PC-3 (cell line): ENCODE data around the gene DCHS2. TPM values are rescaled to one million over a fixed set of nuclear protein-coding genes. Genes with fewer than 3 reads are reported as not detected.

Experiments
- ATAC-seq: fragments of 200-7000 bp; cut with Tn5 transposase; 2 replicates; pipeline ENCODE4 v1.9.1; 2020; ENCODE audit warnings: mild to moderate bottlenecking, moderate library complexity
- BruUV-seq: library from RNA; stranded (reverse); fragments of 400-500 nt; replicated peaks from 2 replicates; lab custom pipeline; 2021; lab: Mats Ljungman, UMichigan
- CTCF ChIA-PET: fragments of 300-600 bp; sonication (Branson Sonifier 250); formaldehyde crosslinking; loops from one replicate; lab custom pipeline; 2022; ENCODE audit warnings: antibody characterized with exemption; lab: Charles Lee
- POLR2A ChIA-PET: fragments of 300-600 bp; sonication (Branson Sonifier 250); formaldehyde crosslinking; loops from one replicate; lab custom pipeline; 2022; ENCODE audit warnings: antibody characterized with exemption; ENCODE audit not compliant: unreplicated experiment; lab: Charles Lee
- DNase-seq: peaks from one replicate; pipeline ENCODE4 v3.0.0-alpha.2; 2015
- H2AFZ ChIP-seq: fragments of 300-600 bp; sonication (generic); 2 replicates; pipeline ENCODE4 v1.6.0; 2016; ENCODE audit warnings: antibody characterized with exemption, low read length
- H3F3A ChIP-seq: fragments of 300-600 bp; sonication (generic); one replicate; pipeline ENCODE4 v1.6.0; 2017; ENCODE audit warnings: antibody characterized with exemption, low read length, control low read depth, mild to moderate bottlenecking; ENCODE audit not compliant: unreplicated experiment
- H3K27ac ChIP-seq: fragments of 300-600 bp; sonication (generic); 2 replicates; pipeline ENCODE4 v1.5.1; 2016; ENCODE audit warnings: mild to moderate bottlenecking, low read length
- H3K27me3 ChIP-seq: fragments of 300-600 bp; sonication (generic); 2 replicates; pipeline ENCODE4 v1.6.1; 2016; ENCODE audit warnings: low read length, mixed read lengths
- H3K36me3 ChIP-seq: fragments of 300-600 bp; sonication (generic); 2 replicates; pipeline ENCODE4 v1.6.1; 2016; ENCODE audit warnings: low read depth, mixed run types, low read length, mixed read lengths
- H3K4me1 ChIP-seq: fragments of 300-600 bp; sonication (generic); 2 replicates; pipeline ENCODE4 v1.5.1; 2016; ENCODE audit warnings: low read length; ENCODE audit not compliant: insufficient read depth
- H3K4me2 ChIP-seq: fragments of 300-600 bp; sonication (generic); 2 replicates; pipeline ENCODE4 v1.6.0; 2016; ENCODE audit warnings: low read length
- H3K4me3 ChIP-seq: fragments of 300-600 bp; sonication (generic); 2 replicates; pipeline ENCODE4 v1.5.1; 2016; ENCODE audit warnings: mild to moderate bottlenecking, low read length, mixed read lengths
- H3K79me2 ChIP-seq: fragments of 300-600 bp; sonication (generic); 2 replicates; pipeline ENCODE4 v1.6.1; 2017; ENCODE audit warnings: low read length, mixed read lengths
- H3K9ac ChIP-seq: fragments of 300-600 bp; sonication (generic); 2 replicates; pipeline ENCODE4 v1.6.0; 2016; ENCODE audit warnings: mild to moderate bottlenecking, low read length
- H3K9me2 ChIP-seq: fragments of 300-600 bp; sonication (generic); replicated peaks from 2 replicates; pipeline ENCODE4 v1.6.1; 2016; ENCODE audit warnings: mixed run types, low read length, mixed read lengths
- H3K9me3 ChIP-seq: fragments of 300-600 bp; sonication (generic); 2 replicates; pipeline ENCODE4 v1.6.1; 2016; ENCODE audit warnings: low read length, mixed read lengths
- H4K20me1 ChIP-seq: fragments of 300-600 bp; sonication (generic); 2 replicates; pipeline ENCODE4 v1.6.1; 2016; ENCODE audit warnings: low read length, mixed read lengths
- EZH2 ChIP-seq: fragments of 300-600 bp; sonication (generic); IDR thresholded peaks from one replicate; pipeline ENCODE4 v1.6.1; 2017; ENCODE audit warnings: antibody characterized with exemption, mild to moderate bottlenecking, low read length; ENCODE audit not compliant: unreplicated experiment
- EZH2phosphoT487 ChIP-seq: fragments of 300-600 bp; sonication (generic); IDR thresholded peaks from 2 replicates; pipeline ENCODE4 v1.6.1; 2018; ENCODE audit warnings: mild to moderate bottlenecking, antibody characterized with exemption, low read length, borderline replicate concordance
- intact Hi-C: fragments of 100-400 bp; cut with micrococcal nuclease; formaldehyde crosslinking; loops from 2 replicates; pipeline ENCODE4 v1.9.0; 2023
- total RNA-seq: library from RNA; depleted of rRNA; stranded (reverse); fragments of >200 nt; gene quantifications from 2 replicates; pipeline ENCODE4 v1.2.3, GENCODE V29; 2014
- TF ChIP-seq, protein P1 (sequence below): fragments of 300-600 bp; sonication (generic); conservative IDR thresholded peaks from 2 replicates; pipeline ENCODE4 v1.5.1; 2017; ENCODE audit warnings: antibody characterized with exemption, low read depth, mild to moderate bottlenecking, low read length

The DCHS2 gene
- total RNA-seq, 1 experiment from 2014 or later: 0.22 TPM

- TF ChIP-seq, protein P1, sequence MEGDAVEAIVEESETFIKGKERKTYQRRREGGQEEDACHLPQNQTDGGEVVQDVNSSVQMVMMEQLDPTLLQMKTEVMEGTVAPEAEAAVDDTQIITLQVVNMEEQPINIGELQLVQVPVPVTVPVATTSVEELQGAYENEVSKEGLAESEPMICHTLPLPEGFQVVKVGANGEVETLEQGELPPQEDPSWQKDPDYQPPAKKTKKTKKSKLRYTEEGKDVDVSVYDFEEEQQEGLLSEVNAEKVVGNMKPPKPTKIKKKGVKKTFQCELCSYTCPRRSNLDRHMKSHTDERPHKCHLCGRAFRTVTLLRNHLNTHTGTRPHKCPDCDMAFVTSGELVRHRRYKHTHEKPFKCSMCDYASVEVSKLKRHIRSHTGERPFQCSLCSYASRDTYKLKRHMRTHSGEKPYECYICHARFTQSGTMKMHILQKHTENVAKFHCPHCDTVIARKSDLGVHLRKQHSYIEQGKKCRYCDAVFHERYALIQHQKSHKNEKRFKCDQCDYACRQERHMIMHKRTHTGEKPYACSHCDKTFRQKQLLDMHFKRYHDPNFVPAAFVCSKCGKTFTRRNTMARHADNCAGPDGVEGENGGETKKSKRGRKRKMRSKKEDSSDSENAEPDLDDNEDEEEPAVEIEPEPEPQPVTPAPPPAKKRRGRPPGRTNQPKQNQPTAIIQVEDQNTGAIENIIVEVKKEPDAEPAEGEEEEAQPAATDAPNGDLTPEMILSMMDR: peak; percentile 26; the same call in 1 of the 2 replicates
- no peak for TF ChIP-seq EZH2
- Histone ChIP-seq H3K4me2 (no peak overlapping the region), H3K9me3 (no peaks in the 10 kb centered on the region), H3K9me2 (no peaks in the 10 kb centered on the region), H3K9ac (no peak overlapping the region), H3K4me1 (no peaks in the 10 kb centered on the region), H2AFZ (no peak overlapping the region), H3K4me3 (no peak overlapping the region), H3F3A (no peaks in the 10 kb centered on the region), H3K27ac (no peak overlapping the region), H3K27me3 (peaks cover 18% of the 10 kb centered on the region), H3K79me2 (no peaks in the 10 kb centered on the region), H3K36me3 (no peaks in the 10 kb centered on the region), H4K20me1 (no peaks in the 10 kb centered on the region)
- CTCF ChIA-PET: no interaction called here
- POLR2A ChIA-PET: no interaction called here
- no peak for DNase-seq
- ATAC-seq: no peak
- no TSS peak for BruUV-seq
- intact Hi-C loops: no loop called here
Measured at GRCh38 chr4:154348657-154349056, 142.9 kb downstream of the DCHS2 start.

- intact Hi-C loops: no loop called here
- Histone ChIP-seq H3K4me3 (no peak overlapping the region), H3K27ac (no peak overlapping the region), H3K27me3 (peaks cover 13% of the 10 kb centered on the region; the same call in 1 of the 2 replicates), H2AFZ (no peak overlapping the region), H3K4me2 (no peak overlapping the region), H3F3A (no peaks in the 10 kb centered on the region), H3K4me1 (no peaks in the 10 kb centered on the region), H3K9me3 (no peaks in the 10 kb centered on the region), H3K9me2 (no peaks in the 10 kb centered on the region), H3K9ac (no peak overlapping the region), H3K79me2 (no peaks in the 10 kb centered on the region), H3K36me3 (no peaks in the 10 kb centered on the region), H4K20me1 (no peaks in the 10 kb centered on the region)
- CTCF ChIA-PET: no interaction called here
- ATAC-seq: no peak
- DNase-seq: no peak
- TF ChIP-seq, protein P1: no peak
- TF ChIP-seq EZH2phosphoT487 (no peak), EZH2 (no peak)
- BruUV-seq: no TSS peak
- POLR2A ChIA-PET: no interaction called here
Measured at GRCh38 chr4:154345359-154345758, 146.2 kb downstream of the DCHS2 start.

DNA sequence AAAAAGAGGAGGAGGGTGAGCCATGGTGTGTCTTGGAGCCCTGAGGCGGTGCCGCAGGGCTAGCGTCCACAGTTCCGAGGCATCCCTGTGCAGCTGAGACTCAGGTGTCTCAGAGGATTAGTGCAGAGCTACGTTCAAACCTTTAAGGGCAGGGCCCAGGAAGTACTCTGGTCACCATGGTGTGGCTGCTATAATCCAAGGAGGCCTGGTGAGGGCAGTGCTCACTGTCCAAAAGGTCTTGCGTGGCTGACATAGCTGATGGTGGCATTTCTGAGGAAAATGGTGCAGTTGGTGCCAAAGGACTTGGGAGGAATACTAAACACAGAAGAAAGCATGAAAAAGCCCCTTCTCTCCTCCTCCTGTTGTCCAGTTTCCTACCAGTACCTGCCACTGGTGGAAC, 146.9 kb downstream of the DCHS2 start:
- Histone ChIP-seq H2AFZ (no peak overlapping the region), H3F3A (no peaks in the 10 kb centered on the region), H3K4me1 (no peaks in the 10 kb centered on the region), H3K27ac (no peak overlapping the region), H3K9me3 (no peaks in the 10 kb centered on the region), H3K27me3 (peaks cover 14% of the 10 kb centered on the region; the same call in 1 of the 2 replicates), H3K36me3 (no peaks in the 10 kb centered on the region), H3K4me3 (no peak overlapping the region), H3K9ac (no peak overlapping the region), H3K4me2 (no peak overlapping the region), H3K79me2 (no peaks in the 10 kb centered on the region), H3K9me2 (no peaks in the 10 kb centered on the region), H4K20me1 (no peaks in the 10 kb centered on the region)
- BruUV-seq: no TSS peak
- TF ChIP-seq, protein P1: 0 out of 2 replicates have a peak, but pooled peaks have one; percentile 27
- no peak for TF ChIP-seq EZH2phosphoT487
- no peak for TF ChIP-seq EZH2
- POLR2A ChIA-PET: no interaction called here
- CTCF ChIA-PET: no interaction called here
- DNase-seq (peak; percentile 2), ATAC-seq (no peak)
- intact Hi-C loops: no loop called here
